Liver (tissue), 9 donors: ENCODE measurements around the gene GNB1L. TPM values are rescaled to one million over a fixed set of nuclear protein-coding genes. Genes with fewer than 3 reads are reported as not detected.

Experiments
- DNase-seq: peaks from one replicate; pipeline ENCODE4 v3.0.0-alpha.2; 2017; ENCODE audit warnings: low spot score
- H3K27ac ChIP-seq, 2 donors: one replicate each; pipeline ENCODE4 v1.7.0; 2013; ENCODE audit warnings: inconsistent platforms in 2 of 2, low read length in 2 of 2, control low read depth in 1 of 2, low read depth in 1 of 2, mild to moderate bottlenecking in 1 of 2
- H3K27me3 ChIP-seq, 4 donors: one replicate each; pipeline versions ENCODE4 v1.6.1 to v1.7.0; 2013; ENCODE audit warnings: low read length in 3 of 4, inconsistent platforms in 1 of 4, mild to moderate bottlenecking in 1 of 4, moderate library complexity in 1 of 4; ENCODE audit not compliant: control insufficient read depth in 4 of 4, insufficient read depth in 4 of 4
- H3K36me3 ChIP-seq, 4 donors: one replicate each; pipeline versions ENCODE4 v1.6.1 to v1.7.0; 2013; ENCODE audit warnings: low read length in 3 of 4, mild to moderate bottlenecking in 3 of 4, low read depth in 1 of 4, moderate library complexity in 1 of 4; ENCODE audit not compliant: control insufficient read depth in 4 of 4, insufficient read depth in 3 of 4
- H3K4me1 ChIP-seq, 4 donors: one replicate each; pipeline versions ENCODE4 v1.6.1 to v1.7.0; 2013; ENCODE audit warnings: low read length in 3 of 4, mild to moderate bottlenecking in 3 of 4, moderate library complexity in 1 of 4; ENCODE audit not compliant: control insufficient read depth in 4 of 4, insufficient read depth in 4 of 4
- H3K4me3 ChIP-seq, 3 donors: one replicate each; pipeline versions ENCODE4 v1.6.1 to v1.7.0; 2013; ENCODE audit warnings: low read length in 3 of 3, control low read depth in 1 of 3, low read depth in 1 of 3, mild to moderate bottlenecking in 1 of 3
- H3K9ac ChIP-seq, 2 donors: one replicate each; pipeline ENCODE4 v1.7.0; 2013; ENCODE audit warnings: low read length in 2 of 2, mild to moderate bottlenecking in 2 of 2, moderate library complexity in 2 of 2, control low read depth in 1 of 2, low read depth in 1 of 2
- H3K9me3 ChIP-seq, 4 donors: one replicate each; pipeline versions ENCODE4 v1.6.1 to v1.7.0; 2013; ENCODE audit warnings: low read length in 3 of 4; ENCODE audit not compliant: control insufficient read depth in 4 of 4
- EGR1 ChIP-seq, 2 donors: IDR thresholded peaks; 2 replicates each; pipeline ENCODE4 v1.6.1; 2016 to 2018; ENCODE audit warnings: antibody characterized with exemption in 2 of 2, low read depth in 2 of 2
- FOXA1 ChIP-seq: IDR thresholded peaks from 2 replicates; pipeline ENCODE4 v1.6.1; 2016; ENCODE audit warnings: antibody characterized with exemption
- GABPA ChIP-seq, 2 donors: IDR thresholded peaks in 1 of 2; conservative IDR thresholded peaks in 1 of 2; 2 replicates each; pipeline ENCODE4 v1.6.1; 2016; ENCODE audit warnings: antibody characterized with exemption in 2 of 2, mild to moderate bottlenecking in 1 of 2, moderate library complexity in 1 of 2
- HNF4A ChIP-seq, 2 donors: conservative IDR thresholded peaks; 2 replicates each; pipeline ENCODE4 v1.6.1; 2016; ENCODE audit warnings: antibody characterized with exemption in 2 of 2, mild to moderate bottlenecking in 2 of 2
- HNF4G ChIP-seq: IDR thresholded peaks from 2 replicates; pipeline ENCODE4 v1.6.1; 2016; ENCODE audit warnings: antibody characterized with exemption
- JUND ChIP-seq, 2 donors: IDR thresholded peaks; 2 replicates each; pipeline ENCODE4 v1.6.1; 2016; ENCODE audit warnings: antibody characterized with exemption in 2 of 2
- NR2F2 ChIP-seq: IDR thresholded peaks from 2 replicates; pipeline ENCODE4 v1.6.1; 2016; ENCODE audit warnings: antibody characterized with exemption
- RAD21 ChIP-seq, 2 donors: IDR thresholded peaks; 2 replicates each; pipeline ENCODE4 v1.6.1; 2016; ENCODE audit warnings: antibody characterized with exemption in 2 of 2, mild to moderate bottlenecking in 2 of 2
- RXRA ChIP-seq, 2 donors: IDR thresholded peaks; 2 replicates each; pipeline ENCODE4 v1.6.1; 2017 to 2018; ENCODE audit warnings: antibody characterized with exemption in 2 of 2, mild to moderate bottlenecking in 1 of 2
- SP1 ChIP-seq: IDR thresholded peaks from 2 replicates; pipeline ENCODE4 v1.6.1; 2018; ENCODE audit warnings: antibody characterized with exemption, mild to moderate bottlenecking
- TAF1 ChIP-seq: conservative IDR thresholded peaks from 2 replicates; pipeline ENCODE4 v1.6.1; 2016; ENCODE audit warnings: antibody characterized with exemption, mild to moderate bottlenecking
- YY1 ChIP-seq: IDR thresholded peaks from 2 replicates; pipeline ENCODE4 v1.6.1; 2016; ENCODE audit warnings: antibody characterized with exemption, mild to moderate bottlenecking
- WGBS: extraction: QIAGEN DNeasy Blood & Tissue Kit; methylation state at CpG from one replicate; pipeline ENCODE4 v1.1.7; 2013; 5-methylcytosine and 5-hydroxymethylcytosine counted together
- polyA plus RNA-seq, 2 donors: library from polyadenylated mRNA; stranded (reverse) in 1 of 2; unstranded in 1 of 2; fragments of 200-250 nt in 1 of 2; fragments of >200 nt in 1 of 2; fragmentation: Nextera tagmentation in 1 of 2; extraction: Ambion mirVana in 1 of 2; gene quantifications; one replicate each; pipeline versions ENCODE4 v1.2.1 to v1.2.3, GENCODE V29; 2013 to 2015
- total RNA-seq, 2 donors: library from RNA; depleted of rRNA; stranded (reverse); fragments of >200 nt; gene quantifications; one replicate each; pipeline ENCODE4 v1.2.3, GENCODE V29; 2014
- TF ChIP-seq, protein P1 (sequence below): IDR thresholded peaks from 2 replicates; pipeline ENCODE4 v1.6.1; 2016; ENCODE audit warnings: antibody characterized with exemption, mild to moderate bottlenecking
- TF ChIP-seq, protein P2 (sequence below): IDR thresholded peaks from 2 replicates; pipeline ENCODE4 v1.6.1; 2016; ENCODE audit warnings: antibody characterized with exemption
- TF ChIP-seq, protein P3 (sequence below): IDR thresholded peaks from 2 replicates; pipeline ENCODE4 v1.6.1; 2016; ENCODE audit warnings: antibody characterized with exemption
- donor health status: healthy.
- donor health status: healthy.
- donor health status: healthy.
- donor health status: healthy.
- donor health status: healthy.

Gene GNB1L
- total and polyA plus RNA-seq, 4 donors: 1.5 to 3.6 (median 1.9) TPM

DNA sequence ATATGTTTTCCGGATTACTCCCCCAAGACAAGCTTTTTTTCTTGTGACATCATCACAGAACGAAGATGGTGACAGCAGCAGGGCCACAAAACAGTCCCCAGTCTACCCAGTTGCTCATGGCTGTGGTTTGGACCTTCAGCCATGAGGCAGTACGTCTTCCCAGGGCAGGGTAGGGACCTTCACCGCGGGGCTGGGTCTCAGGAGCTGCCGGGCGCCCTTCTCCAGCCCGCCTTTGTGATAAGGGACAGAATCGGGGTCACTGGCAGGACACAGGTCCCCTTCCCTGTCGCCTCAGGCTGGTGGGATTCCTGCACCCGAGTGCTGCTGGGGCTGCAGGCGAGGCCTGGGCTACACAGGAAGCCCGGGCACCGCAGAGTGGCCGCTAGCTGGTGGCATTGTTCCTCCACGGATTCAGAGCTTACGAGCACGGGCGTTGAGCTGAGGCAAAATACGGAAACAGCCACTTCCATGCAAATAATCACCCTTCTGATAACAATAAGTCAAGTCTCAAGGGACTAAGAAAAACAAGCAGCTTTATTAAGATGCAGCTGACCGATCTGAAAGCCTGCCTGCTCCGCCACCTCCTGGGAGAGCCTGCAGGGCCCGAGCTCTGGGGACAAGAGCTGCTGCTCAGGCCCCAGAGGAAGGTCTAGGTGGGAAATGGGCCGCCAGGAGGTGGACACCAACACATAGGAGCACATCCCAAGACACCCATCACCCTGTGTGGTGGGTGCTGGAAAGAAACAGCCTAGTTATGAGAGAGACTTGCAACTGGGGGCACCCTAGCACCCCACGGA lies 81.8 kb downstream of the GNB1L start:
- no peak for DNase-seq

DNA sequence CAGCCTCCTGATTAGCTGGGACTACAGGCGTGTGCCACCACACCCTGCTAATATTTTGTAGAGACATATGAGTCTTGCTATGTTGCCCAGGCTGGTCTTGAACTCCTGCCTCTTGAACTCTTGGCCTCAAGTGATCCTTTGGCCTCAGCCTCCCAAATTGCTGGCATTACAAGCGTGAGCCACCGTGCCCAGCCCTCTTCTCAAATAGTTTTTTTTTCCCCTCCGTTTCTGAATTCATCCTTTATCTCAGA lies 82.3 kb downstream of the GNB1L start:
- Histone ChIP-seq H3K27me3 (peaks cover 2 to 9% (median 6%) of the 10 kb centered on the region in 4 donors), H3K36me3 (no peaks in the 10 kb centered on the region), H3K27ac (no peak overlapping the region), H3K9me3 (no peaks in the 10 kb centered on the region), H3K4me1 (peaks cover 0 to 10% (median 0%) of the 10 kb centered on the region in 4 donors), H3K9ac (no peak overlapping the region), H3K4me3 (no peak overlapping the region)
- WGBS: 65% methylated on average over 4 of the region's 4 CpGs
- TF ChIP-seq, protein P1, sequence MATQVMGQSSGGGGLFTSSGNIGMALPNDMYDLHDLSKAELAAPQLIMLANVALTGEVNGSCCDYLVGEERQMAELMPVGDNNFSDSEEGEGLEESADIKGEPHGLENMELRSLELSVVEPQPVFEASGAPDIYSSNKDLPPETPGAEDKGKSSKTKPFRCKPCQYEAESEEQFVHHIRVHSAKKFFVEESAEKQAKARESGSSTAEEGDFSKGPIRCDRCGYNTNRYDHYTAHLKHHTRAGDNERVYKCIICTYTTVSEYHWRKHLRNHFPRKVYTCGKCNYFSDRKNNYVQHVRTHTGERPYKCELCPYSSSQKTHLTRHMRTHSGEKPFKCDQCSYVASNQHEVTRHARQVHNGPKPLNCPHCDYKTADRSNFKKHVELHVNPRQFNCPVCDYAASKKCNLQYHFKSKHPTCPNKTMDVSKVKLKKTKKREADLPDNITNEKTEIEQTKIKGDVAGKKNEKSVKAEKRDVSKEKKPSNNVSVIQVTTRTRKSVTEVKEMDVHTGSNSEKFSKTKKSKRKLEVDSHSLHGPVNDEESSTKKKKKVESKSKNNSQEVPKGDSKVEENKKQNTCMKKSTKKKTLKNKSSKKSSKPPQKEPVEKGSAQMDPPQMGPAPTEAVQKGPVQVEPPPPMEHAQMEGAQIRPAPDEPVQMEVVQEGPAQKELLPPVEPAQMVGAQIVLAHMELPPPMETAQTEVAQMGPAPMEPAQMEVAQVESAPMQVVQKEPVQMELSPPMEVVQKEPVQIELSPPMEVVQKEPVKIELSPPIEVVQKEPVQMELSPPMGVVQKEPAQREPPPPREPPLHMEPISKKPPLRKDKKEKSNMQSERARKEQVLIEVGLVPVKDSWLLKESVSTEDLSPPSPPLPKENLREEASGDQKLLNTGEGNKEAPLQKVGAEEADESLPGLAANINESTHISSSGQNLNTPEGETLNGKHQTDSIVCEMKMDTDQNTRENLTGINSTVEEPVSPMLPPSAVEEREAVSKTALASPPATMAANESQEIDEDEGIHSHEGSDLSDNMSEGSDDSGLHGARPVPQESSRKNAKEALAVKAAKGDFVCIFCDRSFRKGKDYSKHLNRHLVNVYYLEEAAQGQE: no peak
- no peak for TF ChIP-seq RXRA (IDR thresholded peaks at IDR 0.05)
- TF ChIP-seq, protein P2, sequence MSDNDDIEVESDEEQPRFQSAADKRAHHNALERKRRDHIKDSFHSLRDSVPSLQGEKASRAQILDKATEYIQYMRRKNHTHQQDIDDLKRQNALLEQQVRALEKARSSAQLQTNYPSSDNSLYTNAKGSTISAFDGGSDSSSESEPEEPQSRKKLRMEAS: no peak
- TF ChIP-seq FOXA1: no peak
- TF ChIP-seq EGR1 (IDR thresholded peaks at IDR 0.05; ENCODE audit: low read depth in 2 of 2): no peak
- no peak for DNase-seq

More for the DNA sequence above, 81.8 kb downstream of the GNB1L start:
- no peak overlapping the region for H3K27ac ChIP-seq
- 64% methylated on average over 25 of the region's 25 CpGs for WGBS
- no peaks in the 10 kb centered on the region for H3K9me3 ChIP-seq
- no peak overlapping the region for H3K9ac ChIP-seq
- no peak overlapping the region for H3K4me3 ChIP-seq
- peaks cover 0 to 4% (median 0%) of the 10 kb centered on the region in 4 donors for H3K4me1 ChIP-seq
- H3K27me3 ChIP-seq: peaks cover 0 to 8% (median 4%) of the 10 kb centered on the region in 4 donors
- no peak for TF ChIP-seq SP1
- TF ChIP-seq EGR1 (IDR thresholded peaks at IDR 0.05; ENCODE audit: low read depth in 2 of 2): no peak
- no peak for TF ChIP-seq JUND (IDR thresholded peaks at IDR 0.05)
- TF ChIP-seq YY1: no peak
- TF ChIP-seq HNF4G: no peak
- H3K36me3 ChIP-seq: no peaks in the 10 kb centered on the region

DNA sequence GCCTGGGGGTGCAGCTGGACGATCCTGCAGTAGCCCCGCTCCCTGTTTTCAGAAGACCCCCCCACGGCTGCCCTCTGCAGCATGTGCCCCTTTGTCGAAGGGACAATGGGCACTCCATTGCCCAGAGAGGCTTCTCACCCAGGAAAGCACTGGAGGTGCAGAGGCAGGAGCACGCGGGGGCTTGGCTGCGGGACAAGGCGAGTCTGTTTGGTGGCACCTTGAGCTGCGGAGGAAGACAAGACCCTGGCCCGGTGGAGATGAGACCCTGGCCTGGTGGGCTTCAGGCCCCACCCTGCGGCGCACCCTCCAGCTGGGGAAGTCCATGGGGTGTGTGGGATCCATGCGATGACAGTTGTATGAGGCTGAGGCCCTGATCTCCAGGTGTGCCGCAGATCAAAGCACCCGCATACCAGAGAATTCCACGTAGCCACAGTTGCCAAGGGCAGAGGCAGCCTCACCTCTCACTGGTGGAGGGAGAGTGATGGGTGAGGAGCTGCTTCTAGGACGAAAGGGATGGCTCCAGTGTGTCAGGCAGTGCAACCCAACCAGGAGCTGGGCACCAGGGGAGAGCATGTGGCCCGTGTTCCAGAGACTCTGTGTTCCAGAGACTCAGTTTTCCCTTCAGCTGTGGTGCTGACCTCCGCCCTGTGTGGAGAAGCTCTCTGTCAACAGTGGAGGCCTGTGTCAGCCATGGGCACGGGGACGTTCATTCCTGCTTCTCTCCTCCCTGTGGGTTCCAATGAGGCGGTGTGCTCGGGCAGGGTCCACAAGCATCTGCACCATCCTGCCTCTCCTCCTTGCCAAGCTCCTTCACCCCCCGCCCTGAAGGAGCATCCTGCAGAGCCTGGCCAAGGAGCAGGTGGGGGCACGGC lies 84.1 kb downstream of the GNB1L start:
- H3K4me3 ChIP-seq: no peak overlapping the region
- H3K9ac ChIP-seq: no peak overlapping the region
- peaks cover 2 to 9% (median 6%) of the 10 kb centered on the region in 4 donors for H3K27me3 ChIP-seq
- H3K9me3 ChIP-seq: no peaks in the 10 kb centered on the region
- peaks cover 0 to 1% (median 0%) of the 10 kb centered on the region in 4 donors for H3K36me3 ChIP-seq
- no peak for TF ChIP-seq FOXA1
- no peak for TF ChIP-seq NR2F2
- TF ChIP-seq, protein P1: no peak
- no peak for TF ChIP-seq JUND (IDR thresholded peaks at IDR 0.05)
- no peak for TF ChIP-seq TAF1
- no peak for TF ChIP-seq HNF4A (conservative IDR thresholded peaks at IDR 0.05)
- TF ChIP-seq HNF4G: no peak
- TF ChIP-seq GABPA (IDR thresholded peaks at IDR 0.05 in 1 of 2, conservative IDR thresholded peaks at IDR 0.05 in 1 of 2): no peak
- no peak for TF ChIP-seq RAD21 (IDR thresholded peaks at IDR 0.05)
- TF ChIP-seq, protein P3, sequence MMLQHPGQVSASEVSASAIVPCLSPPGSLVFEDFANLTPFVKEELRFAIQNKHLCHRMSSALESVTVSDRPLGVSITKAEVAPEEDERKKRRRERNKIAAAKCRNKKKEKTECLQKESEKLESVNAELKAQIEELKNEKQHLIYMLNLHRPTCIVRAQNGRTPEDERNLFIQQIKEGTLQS: no peak
- no peak for TF ChIP-seq EGR1 (IDR thresholded peaks at IDR 0.05; ENCODE audit: low read depth in 2 of 2)
- TF ChIP-seq RXRA (IDR thresholded peaks at IDR 0.05): no peak
- DNase-seq: no peak
- 74% methylated on average over 25 of the region's 25 CpGs for WGBS
- peaks cover 0 to 27% (median 4%) of the 10 kb centered on the region in 4 donors for H3K4me1 ChIP-seq
- H3K27ac ChIP-seq: no peak overlapping the region
